Urothelium cell line (cell line): ENCODE measurements around the gene UBALD2.
"Not testable (repeated sequence)": the region's sequence is repeated elsewhere in the genome, so short reads cannot be mapped to it uniquely, and the experiment has no call there.

ENCODE experiments used
- DNase-seq: peaks from one replicate; pipeline ENCODE4 v3.0.0; 2011; ENCODE audit warnings: low spot score, mixed read lengths
- FAIRE-seq: peaks from 2 replicates; lab custom pipeline; 2011; peaks lifted over from hg19 to GRCh38; lab: Jason Lieb, UNC

Gene UBALD2

DNA sequence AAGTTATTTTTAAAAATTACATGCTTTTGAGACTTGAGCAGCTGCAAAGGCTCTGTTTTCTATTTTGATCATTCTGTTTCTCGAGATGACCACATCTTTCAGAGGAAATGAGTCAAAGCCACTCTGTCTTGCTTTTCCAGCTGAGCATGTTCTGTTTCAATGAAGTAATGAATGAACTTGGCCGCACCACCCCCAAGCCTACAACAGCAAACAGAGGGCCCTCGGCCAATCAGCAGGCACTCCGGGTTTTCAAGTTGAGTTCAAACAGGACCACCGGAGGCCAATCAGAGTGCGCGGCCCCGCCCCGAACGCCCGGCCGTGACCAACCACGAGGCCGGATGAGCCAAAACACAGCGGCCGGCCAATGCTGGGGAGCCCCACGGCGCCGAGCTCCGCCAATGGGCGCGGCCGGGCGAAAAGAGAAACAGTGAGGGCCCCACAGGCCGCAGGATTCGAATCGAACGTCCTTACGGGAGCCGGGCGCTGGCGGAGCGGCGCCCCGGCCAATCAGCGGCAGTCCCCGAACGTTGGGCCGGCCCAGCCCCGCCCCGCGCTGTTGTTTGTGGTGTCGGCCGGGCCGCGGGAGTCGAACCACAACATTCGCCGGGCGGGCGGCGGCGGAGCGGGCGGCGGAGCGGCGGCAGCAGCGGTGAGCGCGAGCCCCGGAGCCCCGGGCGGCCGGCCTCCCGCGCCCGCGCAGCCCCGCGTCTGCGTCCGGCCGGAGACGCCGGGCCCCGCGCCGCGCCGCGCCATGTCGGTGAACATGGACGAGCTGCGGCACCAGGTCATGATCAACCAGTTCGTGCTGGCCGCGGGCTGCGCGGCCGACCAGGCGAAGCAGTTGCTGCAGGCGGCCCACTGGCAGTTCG lies at the start of gene UBALD2:
Gene UBALD2, plus strand, starts transcription at position 594 of the 869 bp plus-strand sequence. Its CDS starts 158 bp downstream, at position 752.
- peak; percentile 55 for FAIRE-seq
- DNase-seq: peak; percentile 100

DNA sequence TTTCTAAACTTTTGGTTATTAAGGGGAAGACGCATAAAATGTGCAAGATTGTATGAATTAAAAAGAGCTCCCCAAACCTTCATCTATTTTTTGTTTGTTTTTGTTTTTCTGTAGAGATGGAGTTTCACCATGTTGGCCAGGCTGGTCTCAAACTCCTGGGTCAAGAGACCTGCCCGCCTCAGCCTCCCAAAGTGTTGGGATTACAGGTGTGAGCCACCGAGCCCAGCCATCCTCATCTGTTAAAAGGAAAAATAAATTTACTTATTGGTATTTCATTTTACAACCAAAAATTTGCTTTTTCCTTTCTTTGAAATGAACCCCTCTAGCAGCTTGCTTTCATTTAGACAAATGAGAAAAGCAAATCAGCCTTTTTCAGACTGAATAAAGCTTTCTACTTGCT lies 48.1 kb upstream of the UBALD2 start:
- no peak for FAIRE-seq
- no peak for DNase-seq

GRCh38 chr17:76219670-76220383 lies 45.3 kb upstream of the UBALD2 start:
- DNase-seq (no peak), FAIRE-seq (no peak)

DNA sequence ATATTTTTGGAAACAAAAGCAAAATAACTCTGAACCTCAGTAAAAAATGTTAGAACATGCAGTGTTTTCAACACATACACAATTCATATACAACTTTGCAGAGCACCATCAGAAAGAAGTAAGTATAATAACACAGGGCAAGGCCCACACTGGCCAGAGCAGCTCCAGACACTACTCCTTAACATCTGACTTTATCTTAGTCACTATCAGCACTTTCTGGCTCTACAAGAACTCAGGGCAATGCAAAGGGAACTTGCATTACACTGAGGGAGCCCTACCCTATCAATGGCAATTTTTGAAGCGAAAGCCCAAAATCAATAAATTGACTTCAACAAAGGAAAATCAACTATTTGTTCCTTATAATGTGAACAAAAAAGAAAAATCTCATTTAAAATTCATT lies 41.3 kb upstream of the UBALD2 start:
- FAIRE-seq (no peak), DNase-seq (no peak)

- DNase-seq: not testable (repeated sequence)
- FAIRE-seq: peak; percentile 27
Measured at GRCh38 chr17:76225373-76226086, 39.6 kb upstream of the UBALD2 start.

GRCh38 chr17:76226749-76227148 lies 38.4 kb upstream of the UBALD2 start:
- not testable (repeated sequence) for DNase-seq, FAIRE-seq

GRCh38 chr17:76232342-76232741 lies 32.8 kb upstream of the UBALD2 start:
- no peak for DNase-seq
- FAIRE-seq: no peak

GRCh38 chr17:76233588-76234353 lies 31.4 kb upstream of the UBALD2 start:
- DNase-seq: no peak
- FAIRE-seq: no peak

DNA sequence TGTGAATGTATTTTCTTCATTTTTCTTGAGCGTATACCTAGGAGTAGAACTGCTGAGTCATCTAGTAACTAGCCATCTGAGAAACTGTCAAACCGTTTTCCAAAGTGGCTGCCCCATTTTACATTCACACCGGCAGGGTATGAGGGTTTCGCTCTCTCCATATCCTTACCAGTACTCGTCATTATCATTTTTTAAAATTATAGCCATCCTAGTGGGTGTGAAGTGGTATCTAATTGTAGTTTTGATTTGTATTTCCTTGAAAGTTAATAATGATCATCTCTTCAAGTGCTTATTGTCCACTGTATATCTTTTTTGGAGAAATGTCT lies 30.8 kb upstream of the UBALD2 start:
- no peak for DNase-seq
- no peak for FAIRE-seq

DNA sequence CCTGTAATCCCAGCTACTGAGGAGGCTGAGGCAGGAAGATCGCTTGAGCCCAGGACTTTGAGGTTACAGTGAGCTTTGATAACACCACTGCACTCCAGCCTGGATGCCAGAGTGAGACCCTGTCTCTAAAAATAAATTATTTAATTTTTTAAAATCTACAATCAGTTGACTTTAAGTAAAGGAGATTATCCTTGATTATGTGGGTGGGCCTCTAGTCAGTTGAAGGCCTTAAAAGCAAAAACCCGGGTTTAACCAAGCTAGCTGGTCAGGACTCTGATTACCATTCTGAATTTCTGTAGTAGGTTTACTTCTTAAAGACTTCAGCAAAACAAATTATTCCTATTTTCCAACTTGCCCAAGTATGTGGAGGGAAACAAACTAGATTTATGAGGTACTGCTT lies 29.3 kb upstream of the UBALD2 start:
- no peak for DNase-seq
- no peak for FAIRE-seq

DNA sequence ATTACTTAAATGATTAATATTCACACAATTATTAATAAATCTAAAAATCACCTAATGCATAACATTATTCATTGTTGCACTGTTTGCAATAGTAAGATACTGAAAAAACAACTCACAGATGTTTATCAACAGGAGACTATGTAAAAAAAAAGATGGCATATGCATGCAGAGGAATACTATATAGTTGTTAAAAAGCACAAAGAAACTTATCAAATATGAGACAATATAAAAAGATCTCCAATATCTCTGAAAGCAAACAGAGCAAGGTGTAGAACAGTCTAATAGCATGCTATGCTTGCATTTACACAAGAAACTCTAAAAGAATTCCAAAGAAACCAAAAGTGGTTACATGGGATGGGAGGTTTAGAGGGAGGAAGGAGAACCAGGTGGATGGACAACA lies 28.5 kb upstream of the UBALD2 start:
- no peak for FAIRE-seq

DNA sequence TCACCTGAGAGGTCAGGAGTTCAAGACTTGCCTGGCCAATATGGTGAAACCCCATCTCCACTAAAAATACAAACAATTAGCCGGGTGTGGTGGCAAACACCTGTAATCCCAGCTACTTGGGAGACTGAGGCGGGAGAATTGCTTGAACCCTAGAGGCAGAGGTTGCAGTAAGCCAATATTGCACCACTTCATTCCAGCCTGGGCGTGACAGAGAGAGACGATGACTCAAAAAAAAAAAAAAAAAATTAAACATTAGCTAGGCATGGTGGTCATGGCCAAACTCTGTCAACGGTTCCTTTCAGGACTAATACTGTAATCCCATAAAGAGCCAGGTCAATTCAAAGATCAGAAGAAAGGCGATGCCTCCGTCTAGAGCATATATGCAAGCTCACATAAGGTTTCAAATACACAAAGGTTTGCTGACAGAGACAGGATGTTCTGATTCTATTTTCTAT lies 27.3 kb upstream of the UBALD2 start:
- FAIRE-seq (no peak), DNase-seq (no peak)

More for the DNA sequence above, 28.5 kb upstream of the UBALD2 start:
- no peak for DNase-seq

GRCh38 chr17:76238847-76239537 lies 26.2 kb upstream of the UBALD2 start:
- DNase-seq (no peak), FAIRE-seq (peak; percentile 13)

GRCh38 chr17:76239538-76240274 lies 25.4 kb upstream of the UBALD2 start:
- no peak for FAIRE-seq
- no peak for DNase-seq

DNA sequence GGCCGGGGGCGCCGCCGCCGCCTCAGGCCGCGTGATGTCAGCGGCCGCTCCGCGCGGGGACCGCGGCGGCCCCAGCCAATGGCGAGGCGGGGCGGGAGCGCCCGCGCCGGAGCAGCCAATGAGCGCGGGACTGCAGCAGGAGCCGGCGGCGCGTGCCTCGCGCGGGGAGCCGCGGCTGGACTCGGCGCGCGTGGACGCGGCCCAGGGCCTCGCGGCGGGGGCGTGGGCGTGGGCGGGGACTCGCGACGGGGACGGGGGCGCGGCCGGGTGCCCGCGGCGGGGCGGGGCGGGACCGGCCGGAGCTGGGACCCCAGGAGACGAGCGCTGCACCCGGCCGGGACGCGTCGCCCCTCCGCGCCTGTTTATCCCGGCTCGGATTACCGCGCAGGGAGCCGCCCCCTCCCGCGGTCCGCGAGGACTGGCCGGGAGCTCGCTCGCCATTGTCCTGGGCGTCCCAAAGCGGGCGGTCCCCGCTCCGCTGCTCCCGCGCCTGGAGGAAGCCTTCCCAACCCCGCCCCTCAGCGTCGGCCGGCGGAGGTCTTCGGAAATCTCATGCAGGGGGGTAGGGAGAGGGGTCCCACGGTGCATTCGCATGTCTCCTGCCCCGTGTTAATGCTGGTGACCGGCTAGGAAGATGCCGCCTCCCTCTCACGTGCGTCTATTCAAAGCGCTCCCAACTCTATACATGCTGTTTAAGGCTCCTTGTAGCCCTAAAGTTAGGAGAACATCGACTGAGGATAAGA lies 24.5 kb upstream of the UBALD2 start, which contains the start of gene RNF157:
Gene RNF157, minus strand, starts transcription at position 33 of the 743 bp plus-strand sequence. CDS start 253 bp downstream, outside the sequence.
- DNase-seq: peak; percentile 91
- FAIRE-seq: peak; percentile 70

- DNase-seq: no peak
- FAIRE-seq: no peak
Measured at GRCh38 chr17:76241204-76241538, 24.0 kb upstream of the UBALD2 start.

DNA sequence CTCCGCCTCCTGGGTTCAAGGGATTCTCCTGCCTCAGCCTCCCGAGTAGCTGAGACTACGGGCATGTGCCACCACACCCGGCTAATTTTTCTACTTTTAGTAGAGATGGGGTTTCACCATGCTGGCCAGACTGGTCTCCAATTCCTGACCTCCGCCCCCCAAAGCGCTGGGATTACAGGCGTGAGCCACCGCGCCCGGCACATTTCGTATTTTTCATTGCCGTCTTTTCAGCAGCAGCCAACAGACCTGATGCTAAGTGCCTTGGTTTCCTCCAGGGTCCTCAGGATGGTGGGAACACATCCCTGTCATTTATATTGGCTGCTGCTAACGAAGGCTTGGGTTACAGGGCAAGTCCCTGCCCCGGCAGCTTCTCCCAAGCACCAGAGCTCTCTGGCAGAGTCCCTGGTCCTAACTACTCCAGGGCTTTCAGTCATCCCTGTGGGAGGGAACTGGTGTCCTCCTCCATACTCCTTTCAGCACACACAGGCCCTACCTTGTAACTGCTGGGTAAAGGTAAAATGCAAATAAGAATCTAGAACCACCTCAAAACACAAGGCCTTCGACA lies 23.4 kb upstream of the UBALD2 start:
- DNase-seq: no peak

More for the DNA sequence above, 23.4 kb upstream of the UBALD2 start:
- FAIRE-seq: no peak
